ENCODE data around the gene SLFN11.

DNA sequence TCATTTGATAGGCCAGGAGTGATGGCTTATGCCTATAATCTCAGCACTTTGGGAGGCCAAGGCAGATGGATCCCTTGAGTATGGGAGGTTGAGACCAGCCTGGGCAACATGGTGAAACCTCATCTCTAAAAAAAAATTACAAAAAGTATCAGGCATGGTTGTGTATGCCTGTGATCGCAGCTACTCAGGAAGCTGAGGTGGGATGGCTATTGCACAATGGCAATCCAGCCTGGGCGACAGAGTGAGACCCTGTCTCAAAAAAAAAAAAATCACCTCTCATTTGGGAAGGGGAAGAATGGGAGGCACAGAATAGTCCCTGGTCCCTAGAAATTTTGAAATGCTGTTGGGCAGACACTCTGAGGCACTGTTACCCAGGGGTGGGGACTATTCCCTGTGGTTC lies 35.2 kb downstream of the SLFN11 start:
- TF ChIP-seq EZH2 (IDR thresholded peaks at IDR 0.05): no peak
- TF ChIP-seq POLR2AphosphoS5 (IDR thresholded peaks at IDR 0.05; ENCODE audit: borderline replicate concordance, low read depth, low read length): no peak
- no peak for TF ChIP-seq FOXP2 (optimal IDR thresholded peaks at IDR 0.05; ENCODE audit: control extremely low read depth, extremely low read length, insufficient read depth)

All from SK-N-MC (cell line).